IPS DF 4.7 (cell line): ENCODE results near the gene PLOD2.
"Not testable (repeated sequence)": the region's sequence is repeated elsewhere in the genome, so short reads cannot be mapped to it uniquely, and the experiment has no call there.

Experiments used
- DNase-seq: peaks from one replicate; pipeline ENCODE4 v3.0.0-alpha.2; 2013; ENCODE audit warnings: low spot score; ENCODE audit errors: extremely low read depth

The PLOD2 gene

GRCh38 chr3:146139586-146140110 is 21.3 kb downstream of the PLOD2 start:
- DNase-seq, result no peak

GRCh38 chr3:146138902-146139301 is 22.1 kb downstream of the PLOD2 start:
- DNase-seq, result no peak

- no peak for DNase-seq
These were observed 24.3 kb downstream of the PLOD2 start for GRCh38 chr3:146136647-146137046.

- DNase-seq, result peak; percentile 28
These were observed 26.5 kb downstream of the PLOD2 start for GRCh38 chr3:146134348-146135117.

- no peak for DNase-seq
These were observed 27.5 kb downstream of the PLOD2 start for GRCh38 chr3:146133441-146133840.

GRCh38 chr3:146131616-146132410 is 29.2 kb downstream of the PLOD2 start:
- no peak for DNase-seq

GRCh38 chr3:146130881-146131371 is 30.1 kb downstream of the PLOD2 start:
- DNase-seq, result no peak

- DNase-seq, result no peak
These were observed 31.2 kb downstream of the PLOD2 start for GRCh38 chr3:146129750-146130149.

- DNase-seq, result no peak
These were observed 32.0 kb downstream of the PLOD2 start for GRCh38 chr3:146128939-146129338.

GRCh38 chr3:146128179-146128578 is 32.8 kb downstream of the PLOD2 start:
- no peak for DNase-seq

- DNase-seq, result no peak
These were observed 35.0 kb downstream of the PLOD2 start for GRCh38 chr3:146125951-146126350.

GRCh38 chr3:146124126-146124801 is 36.7 kb downstream of the PLOD2 start:
- no peak for DNase-seq

- no peak for DNase-seq
These were observed 43.3 kb downstream of the PLOD2 start for GRCh38 chr3:146117406-146118285.

- no peak for DNase-seq
These were observed 45.4 kb downstream of the PLOD2 start for GRCh38 chr3:146115619-146116018.

GRCh38 chr3:146113804-146114203 is 47.2 kb downstream of the PLOD2 start:
- DNase-seq, result not testable (repeated sequence)

GRCh38 chr3:146111337-146111736 is 49.6 kb downstream of the PLOD2 start:
- DNase-seq, result no peak

GRCh38 chr3:146110161-146110560 is 50.8 kb downstream of the PLOD2 start:
- DNase-seq, result no peak

GRCh38 chr3:146106986-146107385 is 54.0 kb downstream of the PLOD2 start:
- no peak for DNase-seq

GRCh38 chr3:146104068-146104467 is 56.9 kb downstream of the PLOD2 start:
- peak; percentile 16 for DNase-seq

- DNase-seq, result no peak
These were observed 58.1 kb downstream of the PLOD2 start for GRCh38 chr3:146102885-146103284.

- DNase-seq, result no peak
These were observed 59.4 kb downstream of the PLOD2 start for GRCh38 chr3:146101538-146101937.
